ENCODE results near the gene S100A7. TPM values are rescaled to one million over a fixed set of nuclear protein-coding genes. Genes with fewer than 3 reads are reported as not detected.
A peak's percentile ranks its signal among the peaks of the same experiment; 100 is the strongest.

S100A7 gene
- total and polyA plus RNA-seq, 9 of the 15 experiments (the other 6 are each of a cell fraction or from before 2014, with no cell fraction given) = not detected

- TF ChIP-seq HDAC8 (tag; IDR thresholded peaks at IDR 0.05) (no peak), REST (IDR thresholded peaks at IDR 0.05; ENCODE audit: borderline replicate concordance) (peak; percentile 66), REST (CRISPR knock-in tag; IDR thresholded peaks at IDR 0.05; ENCODE audit: low read depth) (no peak), ZNF324 (CRISPR knock-in tag; IDR thresholded peaks at IDR 0.05) (no peak), ZNF445 (CRISPR knock-in tag; IDR thresholded peaks at IDR 0.05; ENCODE audit: low read depth) (no peak), PHB2 (IDR thresholded peaks at IDR 0.05; ENCODE audit: low read depth) (no peak), TBP (optimal IDR thresholded peaks at IDR 0.05; ENCODE audit: low read depth, low read length) (no peak), LARP7 (IDR thresholded peaks at IDR 0.05) (no peak), PRPF4 (IDR thresholded peaks at IDR 0.05; ENCODE audit: insufficient read depth, low read depth, low read length, poor library complexity, severe bottlenecking) (no peak), YY1 (IDR thresholded peaks at IDR 0.05; ENCODE audit: borderline replicate concordance in 1 of 3, control insufficient read depth in 1 of 3, extremely low read depth in 1 of 3, insufficient read depth in 3 of 3, insufficient read length in 1 of 3, insufficient replicate concordance in 2 of 3, low read depth in 1 of 3, low read length in 2 of 3) (peak in 2 of 3 experiments; percentile 51 to 59)
- TF ChIP-seq, protein P1, sequence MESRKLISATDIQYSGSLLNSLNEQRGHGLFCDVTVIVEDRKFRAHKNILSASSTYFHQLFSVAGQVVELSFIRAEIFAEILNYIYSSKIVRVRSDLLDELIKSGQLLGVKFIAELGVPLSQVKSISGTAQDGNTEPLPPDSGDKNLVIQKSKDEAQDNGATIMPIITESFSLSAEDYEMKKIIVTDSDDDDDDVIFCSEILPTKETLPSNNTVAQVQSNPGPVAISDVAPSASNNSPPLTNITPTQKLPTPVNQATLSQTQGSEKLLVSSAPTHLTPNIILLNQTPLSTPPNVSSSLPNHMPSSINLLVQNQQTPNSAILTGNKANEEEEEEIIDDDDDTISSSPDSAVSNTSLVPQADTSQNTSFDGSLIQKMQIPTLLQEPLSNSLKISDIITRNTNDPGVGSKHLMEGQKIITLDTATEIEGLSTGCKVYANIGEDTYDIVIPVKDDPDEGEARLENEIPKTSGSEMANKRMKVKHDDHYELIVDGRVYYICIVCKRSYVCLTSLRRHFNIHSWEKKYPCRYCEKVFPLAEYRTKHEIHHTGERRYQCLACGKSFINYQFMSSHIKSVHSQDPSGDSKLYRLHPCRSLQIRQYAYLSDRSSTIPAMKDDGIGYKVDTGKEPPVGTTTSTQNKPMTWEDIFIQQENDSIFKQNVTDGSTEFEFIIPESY (CRISPR knock-in tag; IDR thresholded peaks at IDR 0.05) = peak; percentile 87
- TF ChIP-seq, protein P2, sequence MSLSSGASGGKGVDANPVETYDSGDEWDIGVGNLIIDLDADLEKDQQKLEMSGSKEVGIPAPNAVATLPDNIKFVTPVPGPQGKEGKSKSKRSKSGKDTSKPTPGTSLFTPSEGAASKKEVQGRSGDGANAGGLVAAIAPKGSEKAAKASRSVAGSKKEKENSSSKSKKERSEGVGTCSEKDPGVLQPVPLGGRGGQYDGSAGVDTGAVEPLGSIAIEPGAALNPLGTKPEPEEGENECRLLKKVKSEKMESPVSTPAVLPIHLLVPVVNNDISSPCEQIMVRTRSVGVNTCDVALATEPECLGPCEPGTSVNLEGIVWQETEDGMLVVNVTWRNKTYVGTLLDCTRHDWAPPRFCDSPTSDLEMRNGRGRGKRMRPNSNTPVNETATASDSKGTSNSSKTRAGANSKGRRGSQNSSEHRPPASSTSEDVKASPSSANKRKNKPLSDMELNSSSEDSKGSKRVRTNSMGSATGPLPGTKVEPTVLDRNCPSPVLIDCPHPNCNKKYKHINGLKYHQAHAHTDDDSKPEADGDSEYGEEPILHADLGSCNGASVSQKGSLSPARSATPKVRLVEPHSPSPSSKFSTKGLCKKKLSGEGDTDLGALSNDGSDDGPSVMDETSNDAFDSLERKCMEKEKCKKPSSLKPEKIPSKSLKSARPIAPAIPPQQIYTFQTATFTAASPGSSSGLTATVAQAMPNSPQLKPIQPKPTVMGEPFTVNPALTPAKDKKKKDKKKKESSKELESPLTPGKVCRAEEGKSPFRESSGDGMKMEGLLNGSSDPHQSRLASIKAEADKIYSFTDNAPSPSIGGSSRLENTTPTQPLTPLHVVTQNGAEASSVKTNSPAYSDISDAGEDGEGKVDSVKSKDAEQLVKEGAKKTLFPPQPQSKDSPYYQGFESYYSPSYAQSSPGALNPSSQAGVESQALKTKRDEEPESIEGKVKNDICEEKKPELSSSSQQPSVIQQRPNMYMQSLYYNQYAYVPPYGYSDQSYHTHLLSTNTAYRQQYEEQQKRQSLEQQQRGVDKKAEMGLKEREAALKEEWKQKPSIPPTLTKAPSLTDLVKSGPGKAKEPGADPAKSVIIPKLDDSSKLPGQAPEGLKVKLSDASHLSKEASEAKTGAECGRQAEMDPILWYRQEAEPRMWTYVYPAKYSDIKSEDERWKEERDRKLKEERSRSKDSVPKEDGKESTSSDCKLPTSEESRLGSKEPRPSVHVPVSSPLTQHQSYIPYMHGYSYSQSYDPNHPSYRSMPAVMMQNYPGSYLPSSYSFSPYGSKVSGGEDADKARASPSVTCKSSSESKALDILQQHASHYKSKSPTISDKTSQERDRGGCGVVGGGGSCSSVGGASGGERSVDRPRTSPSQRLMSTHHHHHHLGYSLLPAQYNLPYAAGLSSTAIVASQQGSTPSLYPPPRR (CRISPR knock-in tag; IDR thresholded peaks at IDR 0.05; ENCODE audit: borderline replicate concordance) = no peak
Observed at GRCh38 chr1:153509729-153510354, 49.4 kb upstream of the S100A7 start (continued).

All from K562 (cell line).